Left colon (tissue), 2 donors: ENCODE data around the gene PCARE. TPM values are rescaled to one million over a fixed set of nuclear protein-coding genes. Genes with fewer than 3 reads are reported as not detected.

ENCODE experiments used
- ATAC-seq: fragments of 200-7000 bp; cut with Tn5 transposase; one replicate; pipeline ENCODE4 v1.9.1; 2020; ENCODE audit warnings: mild to moderate bottlenecking, moderate library complexity
- DNase-seq, 2 donors: peaks; one replicate each; pipeline ENCODE4 v3.0.0-alpha.2; 2020
- intact Hi-C, 2 donors: fragments of 100-400 bp; cut with DNase I in 1 of 2; cut with micrococcal nuclease in 1 of 2; formaldehyde crosslinking; loops; one replicate each; pipeline versions ENCODE4 v1.11.2 to v1.14.0; 2022; cut with DNase I, micrococcal nuclease
- total RNA-seq, 2 donors: library from RNA; stranded (reverse); fragmentation: NEBNext Ultra II Directional; extraction: Animal tissue kit (Norgen Biotek cat#: 25700); gene quantifications; one replicate each; pipeline ENCODE4 v1.2.1, GENCODE V29; 2021
- donor health status: DM: no; HTN: no; CAD: no.
- donor health status: DM: yes; HTN: yes; CAD: no.

Gene PCARE
- total RNA-seq, 2 donors from 2014 or later, result not detected

GRCh38 chr2:29066271-29066860 is 8.0 kb downstream of the PCARE start:
- intact Hi-C loops, result no loop called here
- no peak for ATAC-seq
- no peak for DNase-seq

DNA sequence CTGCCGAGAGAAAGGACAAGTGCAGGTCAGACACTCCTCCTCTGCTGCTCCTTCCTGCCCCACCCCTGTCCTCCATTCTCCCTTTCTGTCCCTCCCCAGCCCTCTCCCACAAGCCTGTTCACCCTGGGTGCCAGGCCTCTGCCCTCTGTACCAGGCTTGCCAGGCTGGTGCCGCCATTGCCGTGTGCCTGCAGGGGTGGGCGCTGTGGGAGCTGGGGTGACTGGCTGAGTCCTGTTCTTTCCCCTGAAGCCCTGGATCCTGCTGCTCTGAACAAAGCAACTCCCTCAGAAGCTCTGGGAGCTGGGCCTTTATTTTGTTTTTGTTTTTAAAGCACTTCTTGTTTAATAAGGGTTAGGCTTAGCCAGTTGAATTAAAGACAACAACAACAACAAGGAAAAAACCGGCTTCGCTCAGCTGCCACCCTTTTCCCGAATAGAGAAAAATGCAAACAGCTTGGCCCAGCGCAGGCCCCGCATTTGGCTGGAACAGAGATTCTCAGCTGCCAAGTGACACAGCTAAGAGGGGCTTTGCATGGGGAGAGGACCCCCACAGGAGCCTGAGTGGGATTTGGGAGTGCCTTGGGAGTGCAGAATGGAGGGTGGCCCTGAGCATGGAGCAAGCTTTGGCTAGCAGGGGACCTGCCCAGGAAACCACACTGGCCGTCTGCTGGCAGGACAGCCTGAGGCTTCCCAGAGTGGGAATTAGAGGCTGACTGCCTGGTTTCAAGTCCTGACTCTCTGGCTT is 9.1 kb downstream of the PCARE start:
- intact Hi-C loops, result no loop called here
- ATAC-seq (no peak), DNase-seq (no peak)

GRCh38 chr2:29064746-29065067 is 9.6 kb downstream of the PCARE start:
- no peak for DNase-seq
- intact Hi-C loops, result no loop called here
- no peak for ATAC-seq

DNA sequence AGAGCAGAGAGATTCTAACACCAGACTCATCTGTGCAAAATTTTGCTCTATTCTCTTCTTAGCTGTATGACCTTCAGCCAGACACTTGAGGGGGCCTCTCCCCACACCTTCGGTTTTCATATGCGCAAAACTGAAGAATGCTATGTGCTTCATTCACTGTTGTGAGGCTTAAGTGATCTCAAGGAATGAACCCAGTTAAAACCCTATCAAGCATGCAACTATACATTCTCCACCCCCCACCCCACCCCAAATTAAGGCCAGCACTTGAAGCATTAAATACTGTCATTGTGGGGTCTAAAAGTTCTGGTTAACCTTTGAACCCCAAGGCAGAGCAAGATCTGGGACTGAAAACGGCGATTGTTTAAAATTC is 10.0 kb downstream of the PCARE start:
- ATAC-seq, result no peak
- intact Hi-C loops, result no loop called here
- DNase-seq, result no peak

DNA sequence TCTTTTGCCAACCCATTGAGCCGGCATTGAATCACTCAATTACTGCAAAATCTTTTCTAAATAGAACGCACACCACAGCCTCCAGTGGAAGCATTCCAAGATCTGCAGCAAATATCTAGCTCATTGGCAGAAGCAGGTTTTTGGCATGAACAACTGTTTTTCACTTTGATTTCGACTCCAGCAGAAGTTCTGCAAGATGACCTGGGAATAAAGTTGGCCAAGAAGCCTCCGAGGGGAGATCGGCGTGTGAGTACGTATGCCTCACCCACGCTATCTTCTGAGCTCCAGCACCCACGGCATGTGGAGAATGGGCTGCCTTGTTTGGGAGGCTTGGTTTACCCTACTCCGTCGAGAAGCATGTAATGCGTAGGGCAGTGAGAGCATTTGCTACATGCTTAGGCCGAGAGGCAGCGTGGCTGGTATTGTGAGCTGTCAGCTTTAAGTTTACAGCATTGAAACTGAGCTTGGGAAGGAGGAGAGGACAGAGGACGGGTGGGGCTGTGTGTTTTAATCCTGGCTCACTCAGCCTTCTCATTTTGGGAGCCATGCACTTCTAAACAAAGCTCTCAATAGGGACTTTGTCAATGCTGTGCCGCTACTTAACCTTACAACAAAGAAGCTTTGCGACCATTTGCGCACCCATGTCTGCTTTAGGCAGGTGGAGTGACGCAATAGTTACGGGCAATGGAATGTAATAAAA is 10.5 kb downstream of the PCARE start:
- intact Hi-C loops, result no loop called here
- ATAC-seq (no peak), DNase-seq (no peak)

GRCh38 chr2:29063056-29063455 is 11.3 kb downstream of the PCARE start:
- ATAC-seq, result no peak
- DNase-seq, result no peak
- intact Hi-C loops, result no loop called here

DNA sequence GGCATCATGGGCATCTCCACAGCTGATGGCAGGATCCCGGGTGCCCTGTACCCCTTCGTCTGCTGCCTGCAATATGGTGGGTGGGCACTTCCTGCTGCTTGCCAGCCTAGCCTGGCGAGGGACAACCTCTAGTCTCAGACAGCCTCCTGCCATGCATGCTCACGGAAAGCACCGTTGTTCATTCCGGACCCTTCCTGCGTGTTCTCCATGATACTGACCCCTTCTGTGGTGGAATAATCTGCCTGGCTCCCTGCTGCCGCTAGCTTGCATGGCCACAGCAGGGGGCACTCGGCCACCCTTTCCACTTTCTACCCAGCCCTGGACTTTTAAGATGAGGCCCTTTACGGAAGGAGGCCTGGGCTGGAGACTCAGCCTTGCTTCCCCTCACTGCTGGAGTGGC is 12.0 kb downstream of the PCARE start:
- intact Hi-C loops, result no loop called here
- no peak for ATAC-seq

GRCh38 chr2:29061616-29062015 is 12.7 kb downstream of the PCARE start:
- ATAC-seq, result no peak
- no peak for DNase-seq
- intact Hi-C loops, result no loop called here

More for the DNA sequence above, 12.0 kb downstream of the PCARE start:
- DNase-seq, result no peak

GRCh38 chr2:29061176-29061575 is 13.1 kb downstream of the PCARE start:
- DNase-seq, result no peak
- ATAC-seq, result no peak
- intact Hi-C loops, result no loop called here

DNA sequence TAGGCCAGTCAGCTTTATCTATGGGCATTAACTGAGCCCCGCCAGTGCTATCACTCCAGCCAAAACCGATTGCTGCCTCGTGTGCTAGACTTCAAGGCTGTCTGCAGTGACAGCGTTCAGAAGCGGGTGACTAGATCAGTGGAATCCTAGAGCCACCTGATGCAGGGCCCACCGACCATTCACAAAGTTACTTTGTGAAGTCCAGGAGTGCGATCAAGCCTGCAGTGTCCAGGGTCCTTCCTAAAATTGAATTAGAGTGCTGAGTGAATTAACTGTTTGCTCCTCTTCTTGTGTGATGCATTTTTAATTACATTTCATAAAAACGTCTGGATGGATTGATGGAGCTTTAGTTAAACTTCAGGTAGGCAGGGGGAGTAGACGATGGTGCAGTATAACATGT is 13.9 kb downstream of the PCARE start:
- ATAC-seq (no peak), DNase-seq (no peak)
- intact Hi-C loops, result no loop called here

DNA sequence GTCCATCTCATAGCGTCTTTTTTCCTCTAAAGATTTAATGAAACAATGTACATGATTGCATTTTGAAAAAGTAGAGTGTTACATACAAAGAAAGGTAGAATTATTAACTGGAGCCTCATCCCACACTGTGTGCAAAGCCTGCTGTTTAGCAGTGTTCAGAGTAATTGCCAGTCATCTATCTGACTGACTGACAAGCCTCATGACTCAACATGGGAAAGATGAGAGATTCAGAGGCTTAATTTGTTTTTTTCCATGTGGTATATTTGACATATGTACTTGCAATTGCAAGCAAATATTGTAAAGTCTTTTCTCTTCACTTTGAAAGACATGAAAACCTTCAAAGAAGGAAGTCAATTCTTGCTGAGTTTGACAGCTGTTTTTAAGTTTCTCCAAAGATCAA is 14.7 kb downstream of the PCARE start:
- intact Hi-C loops, result no loop called here
- no peak for ATAC-seq
- DNase-seq, result no peak

DNA sequence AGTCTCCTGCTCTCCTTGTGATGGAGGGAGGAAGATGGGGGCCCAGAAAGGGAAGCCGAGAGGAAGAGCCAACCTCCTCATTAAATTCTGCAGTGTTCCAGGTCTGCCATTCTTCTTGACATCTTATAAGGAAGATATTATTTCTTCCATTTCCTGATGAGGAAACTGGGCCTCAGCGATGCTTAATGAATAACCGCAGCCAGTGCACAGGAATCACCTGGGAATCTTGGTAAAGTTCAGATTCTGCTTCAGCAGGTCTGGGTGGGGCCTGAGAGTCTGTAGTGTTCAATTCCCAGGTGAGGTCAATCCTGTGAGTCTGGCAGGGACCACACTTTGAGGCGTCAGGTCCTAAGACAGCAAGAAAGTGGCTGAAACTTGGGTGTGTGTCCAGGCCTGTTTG is 17.3 kb downstream of the PCARE start:
- intact Hi-C loops, result no loop called here
- DNase-seq, result no peak
- ATAC-seq, result no peak

- ATAC-seq, result no peak
- intact Hi-C loops, result no loop called here
- no peak for DNase-seq
These were observed 17.9 kb downstream of the PCARE start for GRCh38 chr2:29056452-29056851.

GRCh38 chr2:29055601-29056000 is 18.7 kb downstream of the PCARE start:
- DNase-seq (no peak), ATAC-seq (no peak)
- intact Hi-C loops, result no loop called here

DNA sequence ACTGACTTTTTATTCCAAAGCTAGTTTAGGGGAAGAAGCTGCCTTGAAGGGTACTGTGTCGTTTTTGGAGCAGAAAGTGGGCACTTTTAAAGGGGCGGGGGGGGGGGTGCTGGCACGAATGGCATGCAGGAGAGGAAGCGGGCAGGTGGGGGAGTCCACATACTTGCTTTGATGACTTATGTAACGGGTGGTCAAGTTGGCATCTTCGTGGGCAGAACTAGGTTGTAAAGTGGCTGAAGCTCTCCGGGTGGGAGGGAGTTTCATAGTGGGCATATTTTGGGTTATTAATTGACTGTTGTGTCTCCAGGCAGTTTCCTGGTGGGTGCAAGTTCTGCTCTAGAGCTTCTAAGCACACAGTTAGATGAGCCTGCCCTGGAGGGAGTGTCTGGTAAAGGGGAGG is 19.9 kb downstream of the PCARE start:
- intact Hi-C loops, result no loop called here
- no peak for ATAC-seq
- DNase-seq, result no peak

- DNase-seq, result no peak
- no peak for ATAC-seq
- intact Hi-C loops, result no loop called here
These were observed 20.5 kb downstream of the PCARE start for GRCh38 chr2:29053670-29054400.

DNA sequence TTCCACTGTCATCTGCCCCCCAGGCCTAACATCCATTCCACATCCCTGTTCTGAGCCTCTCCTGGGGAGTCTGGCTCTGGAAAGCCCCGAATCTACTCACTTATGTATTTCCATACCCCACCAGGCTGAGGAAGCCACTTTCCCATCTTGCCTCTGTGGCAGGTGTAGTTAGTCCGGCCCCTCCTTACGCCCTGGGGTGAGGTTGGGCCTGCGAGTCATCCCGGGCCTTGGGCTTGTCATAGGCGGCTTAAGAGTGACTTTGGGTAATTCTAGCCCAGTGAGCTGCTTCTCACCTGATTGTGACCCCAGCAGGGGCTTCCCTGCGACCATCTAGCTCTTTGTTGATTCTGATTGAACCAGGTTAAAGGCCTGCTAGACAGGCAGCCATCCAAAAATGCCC is 21.1 kb downstream of the PCARE start:
- no peak for DNase-seq
- ATAC-seq, result no peak
- intact Hi-C loops, result no loop called here

DNA sequence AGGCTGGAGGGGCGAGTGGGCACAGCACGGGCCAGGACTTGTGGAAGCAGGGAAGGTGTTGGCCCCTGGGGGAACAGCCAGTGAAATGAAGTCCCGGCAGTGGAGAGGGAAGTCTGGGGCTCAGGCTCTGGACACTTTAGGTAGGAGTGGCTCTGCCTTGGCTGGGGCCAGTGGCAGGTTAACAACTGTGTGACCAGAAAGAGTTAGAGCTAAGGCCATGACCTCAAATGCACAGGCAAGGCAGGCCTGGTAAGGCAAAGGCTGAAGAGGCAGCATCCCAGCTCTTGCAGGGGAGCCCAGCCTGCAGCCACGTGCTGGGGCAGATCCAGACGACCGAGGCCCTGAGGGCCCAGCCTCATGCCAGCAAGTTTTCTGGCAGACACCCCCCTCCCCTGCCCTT is 21.5 kb downstream of the PCARE start:
- intact Hi-C loops, result no loop called here
- DNase-seq (no peak), ATAC-seq (no peak)

DNA sequence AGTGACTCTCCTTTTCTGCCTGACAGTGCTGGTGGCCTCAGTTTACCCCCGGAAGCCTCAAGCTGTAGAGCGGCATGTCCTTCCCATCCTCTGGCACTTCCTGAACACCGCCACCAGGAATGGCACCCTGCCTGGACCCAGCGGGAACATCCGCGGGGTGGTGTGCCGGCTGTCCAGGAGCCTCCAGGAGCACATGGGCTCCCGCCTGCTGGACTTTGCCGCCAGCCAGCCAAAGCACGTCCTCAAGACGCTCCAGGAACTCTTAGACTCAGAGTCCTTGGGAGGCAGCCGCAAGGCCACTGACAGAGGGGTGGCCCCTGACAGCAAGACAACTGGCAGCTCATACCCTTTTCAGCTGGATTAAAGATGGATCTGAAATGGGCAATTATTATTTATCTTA is 22.6 kb downstream of the PCARE start:
- intact Hi-C loops, result no loop called here
- ATAC-seq, result no peak
- DNase-seq, result no peak

- intact Hi-C loops, result no loop called here
- ATAC-seq, result no peak
- no peak for DNase-seq
These were observed 23.7 kb downstream of the PCARE start for GRCh38 chr2:29050591-29050990.
